GM12891 (cell line): ENCODE measurements around the gene APOA5.

Experiments used
- POLR2A ChIP-seq: IDR thresholded peaks from 2 replicates; pipeline ENCODE4 v1.6.1; 2011; ENCODE audit warnings: low read depth, low read length, control low read depth
- TAF1 ChIP-seq: IDR thresholded peaks from 2 replicates; pipeline ENCODE4 v1.6.1; 2011; ENCODE audit warnings: low read depth, low read length, control low read depth

DNA sequence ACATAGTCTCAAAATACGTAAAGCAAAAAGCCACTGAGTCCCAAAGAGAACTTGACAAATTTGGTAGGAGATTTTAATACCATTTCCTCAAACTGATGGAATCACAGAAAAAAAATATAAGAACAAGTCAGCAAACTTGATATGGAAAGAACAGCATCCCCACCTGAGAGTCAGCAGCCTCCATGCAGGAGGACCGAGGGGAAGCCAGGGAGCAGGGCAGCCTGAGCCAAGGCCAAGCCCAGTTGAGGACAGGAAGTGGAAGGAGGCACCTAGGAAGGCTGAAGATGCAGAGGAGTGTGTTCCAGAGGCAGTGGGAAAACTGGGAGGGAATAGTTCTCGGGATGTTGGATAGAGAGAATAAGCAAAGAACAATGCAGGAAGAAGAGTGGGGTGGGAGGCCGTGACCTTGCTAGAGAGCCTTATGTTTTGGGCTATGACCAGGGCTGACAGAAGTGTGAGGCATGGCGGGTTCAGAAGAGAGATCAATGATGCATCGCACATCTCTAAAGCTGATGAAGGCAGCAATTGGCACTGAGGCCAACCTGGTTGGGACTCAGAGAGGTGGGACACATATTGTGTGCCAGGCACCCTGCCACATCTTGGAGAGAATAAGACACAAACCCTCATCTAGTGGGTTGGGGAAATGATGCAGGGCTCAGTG is 16.1 kb upstream of the APOA5 start:
- TF ChIP-seq POLR2A (no peak), TAF1 (no peak)
